Muscle of arm (tissue), 12 donors: ENCODE measurements around the gene DLX6. TPM values are rescaled to one million over a fixed set of nuclear protein-coding genes. Genes with fewer than 3 reads are reported as not detected.

Experiments used
- DNase-seq: peaks from one replicate; pipeline ENCODE4 v3.0.0-alpha.2; 2013
- polyA plus RNA-seq, 12 donors: library from polyadenylated mRNA; unstranded; fragments of 120-200 nt; gene quantifications; one replicate each; pipeline ENCODE4 v1.2.1, GENCODE V29; 2013; ENCODE audit not compliant: insufficient read length in 12 of 12

The DLX6 gene
- polyA plus RNA-seq, 12 donors, result 0.07 to 0.54 (median 0.14) TPM; not detected in 7

GRCh38 chr7:96995406-96996110 is 9.8 kb upstream of the DLX6 start:
- no peak for DNase-seq

- no peak for DNase-seq
These were observed 9.0 kb upstream of the DLX6 start for GRCh38 chr7:96996111-96996957.

- DNase-seq, result no peak
These were observed 8.3 kb upstream of the DLX6 start for GRCh38 chr7:96996958-96997511.

GRCh38 chr7:96997512-96998032 is 7.8 kb upstream of the DLX6 start:
- no peak for DNase-seq

GRCh38 chr7:96998333-96998732 is 7.0 kb upstream of the DLX6 start:
- DNase-seq, result no peak

GRCh38 chr7:96998744-96999143 is 6.6 kb upstream of the DLX6 start:
- no peak for DNase-seq

GRCh38 chr7:97001221-97001620 is 4.1 kb upstream of the DLX6 start:
- no peak for DNase-seq

- no peak for DNase-seq
These were observed 3.4 kb upstream of the DLX6 start for GRCh38 chr7:97001656-97002554.

GRCh38 chr7:97002555-97003261 is 2.6 kb upstream of the DLX6 start:
- DNase-seq, result no peak

- no peak for DNase-seq
These were observed 1.8 kb upstream of the DLX6 start for GRCh38 chr7:97003262-97004246.

- DNase-seq, result no peak
These were observed 838 bp upstream of the DLX6 start for GRCh38 chr7:97004247-97005182.

GRCh38 chr7:97006055-97006815 is 882 bp downstream of the DLX6 start:
- no peak for DNase-seq

- no peak for DNase-seq
These were observed 1.6 kb downstream of the DLX6 start for GRCh38 chr7:97006816-97007582.

- no peak for DNase-seq
These were observed 2.2 kb downstream of the DLX6 start for GRCh38 chr7:97007583-97007861.

GRCh38 chr7:97008275-97008917 is 3.0 kb downstream of the DLX6 start:
- no peak for DNase-seq
